GM19324 (cell line): ENCODE results near the gene KIF18B.

Experiments used
- ATAC-seq: cut with Tn5 transposase; IDR thresholded peaks from one replicate; pipeline ENCODE4 v1.9.1; 2021; ENCODE audit warnings: mild to moderate bottlenecking, moderate library complexity; ENCODE audit not compliant: unreplicated experiment, low FRiP score

Gene KIF18B

DNA sequence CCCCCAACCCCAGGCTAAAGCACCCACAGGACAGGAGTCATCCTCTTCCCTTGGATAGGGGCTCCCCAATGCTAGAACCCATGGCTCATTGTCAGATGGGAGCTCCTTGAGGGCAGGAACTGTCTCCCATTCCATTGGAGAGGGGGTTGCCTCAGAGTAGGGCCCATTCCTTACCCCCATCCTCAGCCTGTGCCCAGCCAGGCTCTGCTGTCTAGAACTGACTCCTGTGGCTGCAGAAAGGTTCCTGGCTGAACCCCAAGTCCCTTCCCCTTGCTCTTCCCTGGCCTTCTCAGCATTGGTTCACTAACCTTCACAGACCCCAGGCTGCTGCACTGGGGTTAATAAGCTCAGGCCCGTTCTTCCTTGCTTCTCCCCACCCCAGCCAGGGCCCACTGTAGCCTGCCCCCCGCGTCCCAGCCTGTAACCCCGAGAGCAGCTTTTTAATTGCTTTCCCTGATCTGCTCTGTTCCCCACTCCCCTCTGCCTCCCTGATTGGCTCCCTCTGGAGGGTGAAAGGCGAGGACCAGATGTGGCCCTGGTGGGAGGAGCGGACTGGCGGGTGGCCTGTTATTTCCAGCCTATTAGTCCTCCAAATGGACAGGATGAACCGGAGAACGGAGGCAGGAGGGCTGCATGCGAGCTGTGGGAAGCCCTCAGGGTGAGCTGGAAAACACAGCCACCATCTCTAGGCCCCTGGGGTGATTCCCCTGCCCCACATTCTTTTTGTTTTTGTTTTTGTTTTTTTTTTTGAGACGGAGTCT, 26.3 kb downstream of the KIF18B start:
- no peak for ATAC-seq

DNA sequence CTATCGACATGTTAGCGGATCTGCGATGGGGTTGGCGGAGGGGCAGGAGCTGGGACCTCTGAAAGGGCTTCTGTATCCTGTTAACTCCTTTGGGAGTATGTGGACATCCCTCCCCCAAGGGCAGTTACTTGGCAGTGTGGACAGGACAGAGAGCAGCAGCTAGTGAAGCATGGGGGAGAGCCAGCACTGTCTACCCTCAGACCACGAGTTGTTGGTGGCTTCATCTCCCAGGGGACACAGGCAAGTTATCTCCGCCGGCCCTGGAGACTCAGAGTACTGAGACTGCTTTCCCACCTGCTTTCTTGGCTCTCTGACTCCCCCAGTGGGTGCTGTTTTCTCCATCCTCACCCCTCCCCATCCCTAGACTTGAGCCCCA, 27.0 kb downstream of the KIF18B start:
- ATAC-seq: no peak

DNA sequence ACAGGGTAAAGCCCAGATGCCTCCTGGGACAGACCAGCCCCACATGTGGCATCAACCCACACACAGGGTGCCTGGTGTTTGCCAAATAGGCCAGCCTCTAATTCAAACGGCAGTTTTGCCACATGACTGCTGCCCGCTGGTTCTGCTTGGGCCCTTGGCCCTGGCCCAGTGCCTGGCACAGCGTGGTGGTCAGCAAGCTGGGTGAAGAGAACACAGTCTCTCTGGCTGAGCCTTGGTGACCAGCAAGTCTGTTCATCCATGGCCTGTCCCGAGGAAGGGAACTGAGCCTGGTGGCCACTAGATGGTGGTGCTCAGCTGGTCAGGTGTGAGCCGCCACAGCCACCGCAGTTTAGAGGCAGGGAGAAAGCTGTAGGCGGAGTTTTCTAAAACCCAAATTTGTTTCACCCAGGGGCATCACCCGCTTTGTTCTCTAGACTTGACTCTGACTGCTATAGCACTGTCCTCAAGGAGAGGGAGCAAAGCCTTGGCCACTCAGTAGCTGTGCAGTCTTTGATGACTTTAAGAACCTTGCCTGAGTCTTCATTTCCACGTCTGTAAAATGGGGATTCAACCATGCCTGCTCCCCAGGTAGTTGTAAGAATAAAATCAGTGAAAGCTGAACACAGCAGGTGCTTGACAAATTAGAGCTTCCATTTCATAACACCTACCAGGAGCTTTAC, 27.5 kb downstream of the KIF18B start:
- no peak for ATAC-seq

DNA sequence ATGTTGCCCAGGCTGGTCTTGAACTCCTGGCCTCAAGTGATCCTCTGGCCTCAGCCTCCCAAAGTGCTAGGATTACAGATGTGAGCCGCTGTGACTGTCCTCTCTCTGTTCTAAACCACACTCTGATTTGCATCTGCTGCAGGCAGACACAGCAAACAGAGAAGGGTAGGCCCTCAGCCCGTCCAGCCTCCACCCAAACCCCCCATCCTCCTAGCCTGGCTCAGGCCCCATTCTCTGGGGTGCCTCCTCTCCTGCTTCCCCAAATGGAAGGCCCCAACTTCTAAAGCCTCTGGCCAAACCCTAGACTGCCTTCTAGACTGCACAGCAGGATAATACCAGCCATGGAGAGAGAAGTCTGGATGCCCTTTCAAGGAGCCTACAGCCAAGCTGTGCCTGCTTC, 28.2 kb downstream of the KIF18B start:
- ATAC-seq: no peak

DNA sequence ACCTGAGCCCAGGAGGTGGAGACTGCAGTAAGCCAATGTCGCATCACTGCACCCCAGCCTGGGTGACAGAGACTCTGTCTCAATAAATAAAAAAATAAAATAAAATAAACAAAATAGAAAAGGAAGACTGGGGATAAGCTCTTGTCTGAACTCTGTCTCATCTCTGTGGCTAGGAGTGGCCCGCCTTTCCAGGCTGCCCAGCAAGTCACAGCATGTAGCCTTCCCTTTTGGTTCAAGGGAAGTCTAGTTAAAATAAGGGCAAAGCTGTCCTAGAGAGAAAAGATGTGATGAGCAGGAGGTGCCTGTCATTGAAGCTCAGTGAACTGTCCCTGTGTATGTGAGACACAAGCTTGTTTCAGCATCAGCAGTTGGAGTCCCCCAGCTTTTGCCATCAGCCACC, 29.6 kb downstream of the KIF18B start:
- ATAC-seq: no peak

DNA sequence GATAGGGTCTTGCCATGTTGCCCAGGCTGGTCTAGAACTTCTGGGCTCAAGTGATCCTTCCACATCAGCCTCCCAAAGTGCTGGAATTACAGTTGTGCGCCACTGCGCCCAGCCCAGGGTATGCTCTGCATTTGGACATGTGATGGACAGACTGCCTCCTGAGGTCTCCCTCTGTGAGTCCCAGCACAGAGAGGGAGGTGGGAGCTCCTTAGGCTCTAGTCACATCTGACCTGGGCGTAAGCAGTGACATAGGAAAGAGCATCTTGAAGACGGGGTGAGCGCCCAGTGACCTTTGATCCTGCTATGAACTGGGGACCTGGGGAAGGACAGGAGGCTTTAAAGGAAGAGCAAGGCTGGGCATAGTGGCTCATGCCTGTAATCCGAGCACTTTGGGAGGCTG, 30.1 kb downstream of the KIF18B start:
- no peak for ATAC-seq

DNA sequence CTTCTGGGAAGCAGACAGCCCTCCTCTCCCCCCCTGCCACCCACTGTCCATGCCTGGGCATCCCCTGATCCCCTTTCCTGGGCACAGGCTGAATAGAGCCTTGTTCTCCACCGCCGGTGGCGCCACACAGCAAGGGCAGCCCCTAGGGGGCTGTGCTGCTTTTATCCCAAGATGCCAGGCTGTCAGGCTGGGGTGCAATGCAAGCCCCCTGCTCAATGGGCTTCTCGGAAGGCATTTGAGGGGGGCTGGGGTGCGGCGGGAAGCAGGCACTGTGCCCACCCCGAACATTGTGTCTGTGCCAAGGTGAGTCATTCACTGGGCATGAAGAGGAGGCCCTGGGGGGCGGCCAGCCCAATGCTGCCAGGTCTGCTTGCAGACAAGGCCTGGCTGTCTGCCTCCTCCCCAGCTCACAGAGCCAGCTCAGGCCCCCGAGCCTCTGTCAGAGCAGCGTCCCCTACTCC, 30.8 kb downstream of the KIF18B start:
- no peak for ATAC-seq

DNA sequence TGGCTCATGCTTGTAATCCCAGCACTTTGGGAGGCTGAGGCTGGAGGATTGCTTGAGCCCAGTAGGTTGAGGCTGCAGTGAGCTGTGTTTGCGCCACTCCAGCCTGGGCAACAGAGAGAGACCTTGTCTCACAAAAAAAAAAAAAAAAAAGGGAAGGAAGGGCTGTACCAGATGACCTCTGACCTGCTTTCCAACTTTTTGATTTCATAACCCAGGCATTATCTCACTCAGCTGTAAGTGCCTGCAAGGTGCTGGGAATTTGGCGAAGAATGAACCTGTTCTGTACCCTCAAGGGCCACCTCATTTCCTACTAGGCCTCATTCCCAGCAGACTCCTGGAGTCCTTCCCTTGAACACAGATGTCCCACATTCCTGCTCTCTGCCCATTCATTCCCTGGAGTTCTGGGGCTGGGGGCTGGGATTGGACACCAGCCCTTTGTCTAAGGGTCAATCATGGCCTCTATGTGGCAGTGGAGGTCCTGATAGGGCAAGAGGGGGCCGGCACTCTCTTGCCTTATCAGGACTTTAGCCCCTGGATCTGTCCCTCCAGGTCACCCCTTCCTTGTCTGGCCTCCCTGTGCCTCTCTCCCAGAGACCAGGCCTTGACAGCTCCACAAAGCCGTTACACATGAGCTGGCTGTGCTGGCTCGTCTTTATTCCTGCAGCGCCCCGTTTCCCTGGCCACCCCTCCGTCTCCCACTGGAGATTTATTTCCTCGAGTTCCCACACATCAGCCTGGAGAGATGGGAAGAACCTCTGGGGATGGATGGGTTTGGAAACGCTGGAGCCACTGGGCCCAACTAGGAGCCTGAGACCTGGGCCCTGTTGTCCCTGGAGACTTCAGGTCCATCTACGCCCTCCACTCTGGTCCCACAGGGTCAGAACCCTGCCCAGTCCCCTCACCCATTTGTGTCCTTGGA, 31.5 kb downstream of the KIF18B start:
- ATAC-seq: no peak

DNA sequence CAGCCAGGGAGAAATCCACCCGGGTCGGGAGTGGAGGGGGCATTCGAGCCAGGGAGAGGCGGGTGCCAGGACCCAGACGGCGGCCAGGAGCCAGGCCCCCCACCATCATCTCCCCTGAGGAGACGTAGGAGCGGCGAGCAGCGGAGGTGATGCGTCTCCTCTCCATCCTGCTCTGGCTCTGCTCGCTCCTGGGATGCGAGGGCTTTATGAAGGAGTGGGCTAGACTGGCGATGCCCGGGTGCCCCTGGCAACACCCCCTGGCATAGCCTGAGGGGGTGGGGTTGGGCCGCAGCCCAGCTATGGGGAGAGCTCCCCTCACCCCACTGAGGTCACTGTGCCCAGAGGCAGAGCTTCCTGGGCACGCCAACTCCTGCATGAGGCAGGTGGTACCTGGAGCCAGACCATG, 32.2 kb downstream of the KIF18B start, which contains the start of gene GFAP:
Gene GFAP, minus strand, starts transcription at position 180 of the 406 bp plus-strand sequence. Its CDS starts 14 bp downstream, at position 166.
- no peak for ATAC-seq

DNA sequence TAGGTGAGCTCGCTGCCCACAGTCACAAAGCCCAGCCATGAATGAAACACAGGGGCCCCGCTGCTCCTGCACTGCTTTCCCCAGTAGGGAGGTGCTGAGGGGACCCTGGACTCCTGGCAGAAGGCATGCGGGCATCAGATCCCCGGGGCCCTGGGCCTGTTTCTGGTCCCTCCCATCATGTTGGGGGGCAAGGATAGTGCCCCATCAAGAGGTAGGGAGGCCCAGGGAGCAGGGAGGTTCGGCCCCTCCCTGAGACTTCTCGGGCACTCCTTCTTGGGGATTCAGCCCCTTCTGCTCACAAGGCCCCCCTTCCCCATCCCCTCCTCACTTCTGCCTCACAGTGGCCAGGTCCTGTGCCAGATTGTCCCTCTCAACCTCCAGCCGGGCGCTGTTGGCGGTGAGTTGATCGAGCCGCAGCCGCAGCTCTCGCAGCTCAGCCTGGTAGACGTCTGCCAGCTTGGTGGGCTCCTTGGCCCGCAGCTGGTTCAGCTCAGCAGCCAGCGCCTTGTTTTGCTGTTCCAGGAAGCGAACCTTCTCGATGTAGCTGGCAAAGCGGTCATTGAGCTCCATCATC, 32.8 kb downstream of the KIF18B start:
- ATAC-seq: no peak

DNA sequence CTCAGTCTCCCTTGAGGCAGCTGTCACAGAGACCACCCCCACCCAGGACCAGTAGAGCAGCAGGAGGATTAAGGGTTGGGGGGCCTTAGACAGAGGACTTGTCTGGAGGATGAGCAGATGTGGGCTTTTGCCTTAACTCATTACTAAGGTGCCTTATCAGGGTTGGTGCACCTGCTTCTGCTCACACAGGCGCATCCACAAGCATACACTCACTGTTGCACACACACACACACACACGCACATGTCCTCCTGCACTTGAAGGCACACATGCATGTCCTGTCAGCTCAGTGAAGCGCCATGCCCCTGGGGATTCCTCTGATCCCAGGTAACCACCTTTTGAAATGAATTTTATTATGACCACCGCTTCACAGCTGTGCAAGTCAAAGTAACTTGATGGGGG, 33.4 kb downstream of the KIF18B start:
- ATAC-seq: no peak

DNA sequence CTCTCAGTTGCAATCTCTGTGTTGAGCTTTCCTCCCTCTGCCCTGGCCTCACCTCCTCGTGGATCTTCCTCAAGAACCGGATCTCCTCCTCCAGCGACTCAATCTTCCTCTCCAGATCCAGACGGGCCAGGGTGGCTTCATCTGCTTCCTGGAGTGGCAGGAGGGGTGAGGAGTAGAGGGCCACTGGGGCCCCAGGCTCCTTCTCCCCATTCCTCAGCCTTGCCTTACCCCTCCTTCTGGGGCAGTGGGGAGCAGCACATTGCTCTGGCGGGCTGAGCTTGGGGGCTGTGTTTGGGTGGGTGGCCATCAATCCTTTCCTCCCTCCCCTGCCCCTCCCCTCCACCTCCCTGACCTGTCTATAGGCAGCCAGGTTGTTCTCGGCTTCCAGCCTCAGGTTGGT, 33.9 kb downstream of the KIF18B start:
- ATAC-seq: no peak

DNA sequence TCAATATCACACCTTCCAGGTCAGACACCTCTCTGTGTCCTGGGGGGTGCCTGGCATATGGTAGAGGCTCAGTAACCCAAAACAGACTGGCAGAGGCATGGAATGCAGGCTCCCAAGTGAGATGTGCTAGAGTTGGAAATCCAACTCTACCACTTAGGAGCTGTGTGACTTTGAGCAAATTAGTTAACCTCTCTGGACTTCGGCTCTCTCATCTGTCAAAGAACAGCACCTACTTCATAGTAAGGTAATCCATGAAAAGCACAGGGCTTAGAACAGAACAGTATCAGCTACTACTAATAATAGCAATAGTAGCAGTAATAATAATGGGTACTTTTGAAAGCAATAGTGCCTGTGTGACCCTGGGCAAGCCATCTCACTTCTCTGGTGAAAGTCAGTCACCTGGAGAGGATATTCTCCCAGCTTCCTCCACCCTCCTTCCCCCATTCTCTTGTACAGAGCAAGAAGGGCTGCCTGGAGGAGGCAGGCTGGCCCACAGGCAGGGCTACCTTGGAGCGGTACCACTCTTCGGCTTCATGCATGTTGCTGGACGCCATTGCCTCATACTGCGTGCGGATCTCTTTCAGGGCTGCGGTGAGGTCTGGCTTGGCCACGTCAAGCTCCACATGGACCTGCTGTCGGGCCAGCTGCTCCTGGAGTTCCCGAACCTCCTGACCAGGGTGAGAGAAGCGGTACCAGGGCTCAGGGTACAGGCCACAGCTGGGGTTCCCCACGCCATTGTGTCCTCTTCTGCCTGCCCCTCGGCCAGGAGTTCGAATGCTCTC, 34.6 kb downstream of the KIF18B start:
- no peak for ATAC-seq

DNA sequence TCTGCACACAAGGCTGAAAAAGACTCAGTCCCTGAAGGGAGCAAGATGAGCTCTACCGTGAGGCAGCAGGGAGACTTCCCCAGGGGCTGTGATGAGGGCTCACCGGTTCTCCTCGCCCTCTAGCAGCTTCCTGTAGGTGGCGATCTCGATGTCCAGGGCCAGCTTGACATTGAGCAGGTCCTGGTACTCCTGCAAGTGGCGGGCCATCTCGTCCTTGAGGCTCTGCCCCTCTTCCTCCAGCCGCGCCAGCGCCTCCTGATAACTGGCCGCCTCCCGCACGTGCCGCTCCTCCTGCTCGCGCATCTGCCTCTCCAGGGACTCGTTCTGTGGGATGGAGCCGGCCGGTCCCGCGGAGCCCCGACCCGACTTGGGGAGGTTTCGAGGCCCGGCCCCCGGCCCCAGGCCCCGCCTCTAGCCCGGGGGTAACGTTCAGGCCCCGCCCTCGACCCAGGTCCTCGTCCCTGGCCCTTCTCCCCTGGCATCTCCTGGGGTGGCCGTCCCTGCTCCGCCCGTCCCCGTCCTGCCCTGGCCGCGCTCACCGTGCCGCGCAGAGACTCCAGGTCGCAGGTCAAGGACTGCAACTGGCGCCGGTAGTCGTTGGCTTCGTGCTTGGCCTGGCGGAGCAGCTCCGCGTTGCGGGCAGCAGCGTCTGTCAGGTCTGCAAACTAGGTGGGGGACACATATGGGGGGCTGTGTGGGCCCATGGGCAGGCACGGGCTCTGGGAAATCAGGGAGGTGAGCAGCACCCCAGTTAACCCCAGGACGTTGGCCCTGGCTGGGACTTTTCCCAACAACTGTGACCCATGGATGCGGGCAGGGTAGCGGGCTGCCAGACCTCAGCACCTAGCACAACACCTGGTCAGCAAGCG, 36.2 kb downstream of the KIF18B start:
- no peak for ATAC-seq

DNA sequence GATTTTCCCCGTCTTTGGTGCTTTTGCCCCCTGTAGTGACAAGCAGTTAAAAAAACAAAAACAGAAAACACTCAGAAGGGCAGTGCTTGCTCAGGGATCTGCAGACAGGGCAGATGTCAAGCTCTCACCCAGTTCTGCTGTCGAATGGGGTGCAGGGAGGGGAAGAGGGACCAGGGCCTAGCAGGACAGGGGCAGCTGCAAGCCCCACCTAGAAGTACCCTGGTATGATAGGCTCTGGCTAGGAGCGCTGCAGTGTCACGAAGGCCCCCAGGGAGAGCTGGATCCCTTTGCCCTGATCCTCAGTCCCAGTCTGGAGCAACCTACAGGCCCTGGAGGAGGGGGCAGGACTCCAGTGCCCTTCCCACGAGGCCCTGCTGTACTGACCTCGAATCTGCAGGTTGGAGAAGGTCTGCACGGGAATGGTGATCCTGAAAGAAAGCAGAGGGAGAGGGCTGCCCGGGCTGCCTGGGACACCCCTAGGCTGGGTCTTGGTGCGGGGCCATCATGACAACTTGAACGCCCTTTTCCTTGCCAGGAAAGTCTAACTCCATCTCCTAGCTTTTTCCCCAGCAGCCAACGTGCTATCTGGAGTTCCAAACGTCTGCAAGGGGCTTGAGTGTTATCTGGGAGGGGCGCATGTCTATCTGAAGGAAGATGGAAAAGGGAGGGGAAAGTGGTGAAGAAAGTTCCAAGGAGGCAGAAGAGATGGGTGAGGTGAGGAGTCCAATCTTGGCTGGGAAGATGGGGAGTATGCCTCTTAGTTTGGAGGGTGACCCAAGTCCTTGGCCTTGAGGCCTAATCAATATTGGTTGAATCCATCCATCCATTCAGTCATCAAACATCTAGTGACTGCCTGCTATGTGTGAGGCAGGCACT, 37.1 kb downstream of the KIF18B start:
- no peak for ATAC-seq

DNA sequence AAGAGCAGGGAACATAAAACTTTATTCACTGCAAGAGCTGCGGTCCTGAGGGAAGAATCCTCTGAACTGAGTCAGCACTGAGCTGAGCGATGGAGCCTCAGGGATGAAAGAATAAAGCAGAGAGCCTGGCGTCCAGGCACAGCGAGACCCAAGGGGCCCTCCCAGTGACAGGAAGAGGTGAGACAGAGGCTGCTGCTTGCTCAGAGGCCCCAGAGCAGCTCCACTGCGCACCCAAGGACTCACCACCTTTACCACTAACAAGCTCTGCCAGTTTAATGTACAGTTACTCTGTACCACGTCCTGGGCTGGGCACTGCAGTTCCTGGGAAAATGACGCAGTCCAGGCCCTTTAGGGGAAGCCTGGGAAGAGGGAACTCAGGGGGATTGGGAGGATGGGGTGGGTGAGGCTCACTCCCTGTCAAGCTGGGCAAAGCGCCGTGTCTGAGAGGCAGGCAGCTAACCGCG, 37.9 kb downstream of the KIF18B start:
- no peak for ATAC-seq

DNA sequence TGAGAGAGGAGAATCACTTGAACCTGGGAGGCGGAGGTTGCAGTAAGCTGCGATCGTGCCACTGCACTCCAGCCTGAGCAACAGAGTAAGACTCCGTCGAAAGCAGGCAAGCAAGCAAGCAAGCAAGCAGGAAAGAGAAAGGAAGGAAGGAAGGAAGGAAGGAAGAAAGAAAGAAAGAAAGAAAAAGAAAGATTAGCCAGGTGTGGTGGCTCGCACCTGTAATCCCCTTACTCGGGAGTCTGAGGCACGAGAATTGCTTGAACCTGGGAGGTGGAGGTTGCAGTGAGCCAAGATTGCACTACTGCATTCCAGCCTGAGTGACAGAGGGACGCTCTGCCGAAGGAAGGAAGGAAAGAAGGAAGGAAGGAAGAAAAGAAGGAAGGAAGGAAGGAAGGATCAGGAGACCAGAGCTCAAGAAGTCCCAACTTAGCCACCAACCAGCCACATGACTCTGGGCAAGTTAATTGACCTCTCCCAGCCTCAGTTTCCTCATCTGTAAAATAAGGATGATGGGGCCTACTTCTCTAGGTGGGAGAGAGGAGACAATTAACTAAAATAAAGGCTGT, 38.7 kb downstream of the KIF18B start:
- no peak for ATAC-seq
